BLaER1 treated with 17β-estradiol and CSF1 and Interleukin-3, amounts not matched to agents 10 nM and 100 nM (cell line): Measurements from ENCODE around the gene HSP90B1.
A peak's percentile ranks its signal among the peaks of the same experiment; 100 is the strongest.

Source experiments
- H3K27ac ChIP-seq, 11 experiments: shearing (Covaris generic); formaldehyde crosslinking; 2 replicates each; pipeline ENCODE4 v1.8.1; 2022
- H3K27me3 ChIP-seq, 11 experiments: shearing (Covaris generic); formaldehyde crosslinking; 2 replicates each; pipeline ENCODE4 v1.8.1; 2022
- H3K36me3 ChIP-seq, 11 experiments: shearing (Covaris generic); formaldehyde crosslinking; 2 replicates each; pipeline ENCODE4 v1.8.1; 2022
- H3K4me1 ChIP-seq, 10 experiments: shearing (Covaris generic); formaldehyde crosslinking; 2 replicates each; pipeline ENCODE4 v1.8.1; 2022
- H3K4me2 ChIP-seq, 11 experiments: shearing (Covaris generic); formaldehyde crosslinking; 2 replicates each; pipeline ENCODE4 v1.8.1; 2022
- H3K4me3 ChIP-seq, 10 experiments: shearing (Covaris generic); formaldehyde crosslinking; 2 replicates each; pipeline ENCODE4 v1.8.1; 2022
- H3K9ac ChIP-seq, 11 experiments: shearing (Covaris generic); formaldehyde crosslinking; 2 replicates each; pipeline ENCODE4 v1.8.1; 2022
- H3K9me3 ChIP-seq, 11 experiments: shearing (Covaris generic); formaldehyde crosslinking; replicated peaks in 1 of 11; 2 replicates each; pipeline ENCODE4 v1.8.1; 2022
- H4K20me1 ChIP-seq, 11 experiments: shearing (Covaris generic); formaldehyde crosslinking; 2 replicates each; pipeline ENCODE4 v1.8.1; 2022
- Cebpa-rat ChIP-seq, 11 experiments: shearing (Covaris generic); IDR thresholded peaks; 2 replicates each; pipeline ENCODE4 v1.8.1; 2022

Gene HSP90B1

GRCh38 chr12:103944964-103945363 lies 14.8 kb downstream of the HSP90B1 start:
- Histone ChIP-seq H3K36me3 (peaks cover 99 to 100% (median 100%) of the 10 kb centered on the region in 11 experiments), H3K4me3 (no peak overlapping the region), H3K9ac (no peak overlapping the region), H4K20me1 (peaks cover 18 to 99% (median 95%) of the 10 kb centered on the region in 11 experiments; a peak in 21 of 22 replicates), H3K27me3 (no peaks in the 10 kb centered on the region), H3K27ac (no peak overlapping the region), H3K9me3 (no peaks in the 10 kb centered on the region), H3K4me1 (peaks cover 0 to 4% (median 0%) of the 10 kb centered on the region in 10 experiments; a peak in 1 of 20 replicates), H3K4me2 (no peak overlapping the region)
- no peak for TF ChIP-seq Cebpa-rat (IDR thresholded peaks at IDR 0.05)

- Histone ChIP-seq H3K27me3 (no peaks in the 10 kb centered on the region), H3K4me2 (no peak overlapping the region), H3K27ac (no peak overlapping the region), H3K4me3 (no peak overlapping the region), H3K36me3 (peaks cover 100% of the 10 kb centered on the region in 11 experiments), H3K9me3 (no peaks in the 10 kb centered on the region), H3K4me1 (peaks cover 0 to 4% (median 0%) of the 10 kb centered on the region in 10 experiments; a peak in 1 of 20 replicates), H4K20me1 (peaks cover 23 to 99% (median 93%) of the 10 kb centered on the region in 11 experiments; a peak in 21 of 22 replicates), H3K9ac (no peak overlapping the region)
- TF ChIP-seq Cebpa-rat (IDR thresholded peaks at IDR 0.05), result no peak
Measured at GRCh38 chr12:103947871-103948555, 17.8 kb downstream of the HSP90B1 start.

- TF ChIP-seq Cebpa-rat (IDR thresholded peaks at IDR 0.05), result no peak
- peaks cover 100% of the 10 kb centered on the region in 11 experiments for H3K36me3 ChIP-seq
Measured at GRCh38 chr12:103948746-103949406, 18.7 kb downstream of the HSP90B1 start.

GRCh38 chr12:103952497-103952896 lies 22.3 kb downstream of the HSP90B1 start:
- Histone ChIP-seq H3K36me3 (peaks cover 71 to 81% (median 77%) of the 10 kb centered on the region in 11 experiments), H3K4me2 (no peak overlapping the region)

More at GRCh38 chr12:103948746-103949406, 18.7 kb downstream of the HSP90B1 start:
- Histone ChIP-seq H3K9me3 (no peaks in the 10 kb centered on the region), H3K27ac (no peak overlapping the region), H3K4me1 (peaks cover 0 to 4% (median 0%) of the 10 kb centered on the region in 10 experiments; a peak in 1 of 20 replicates), H3K9ac (no peak overlapping the region), H3K4me2 (no peak overlapping the region), H3K4me3 (no peak overlapping the region), H3K27me3 (no peaks in the 10 kb centered on the region), H4K20me1 (peaks cover 21 to 99% (median 92%) of the 10 kb centered on the region in 11 experiments; a peak in 21 of 22 replicates)

GRCh38 chr12:103955811-103956508 lies 25.8 kb downstream of the HSP90B1 start:
- peaks cover 36 to 47% (median 43%) of the 10 kb centered on the region in 11 experiments for H3K36me3 ChIP-seq
- H3K9me3 ChIP-seq, result no peaks in the 10 kb centered on the region
- H3K4me2 ChIP-seq, result peak overlapping the region; percentile 82 to 94 (median 90)
- peak overlapping the region; percentile 75 to 94 (median 85) for H3K4me3 ChIP-seq
- peak overlapping the region; percentile 84 to 93 (median 90); a peak in 21 of 22 replicates for H3K27ac ChIP-seq
- peaks cover 22 to 49% (median 31%) of the 10 kb centered on the region in 10 experiments for H3K4me1 ChIP-seq
- TF ChIP-seq Cebpa-rat (IDR thresholded peaks at IDR 0.05), result no peak
- peaks cover 9 to 36% (median 24%) of the 10 kb centered on the region in 11 experiments; a peak in 18 of 22 replicates for H4K20me1 ChIP-seq
- H3K27me3 ChIP-seq, result no peaks in the 10 kb centered on the region
- peak overlapping the region; percentile 85 to 94 (median 91) for H3K9ac ChIP-seq

More at GRCh38 chr12:103952497-103952896, 22.3 kb downstream of the HSP90B1 start:
- Histone ChIP-seq H3K4me3 (no peak overlapping the region), H3K27me3 (no peaks in the 10 kb centered on the region), H3K4me1 (peaks cover 16 to 24% (median 18%) of the 10 kb centered on the region in 10 experiments), H4K20me1 (peaks cover 9 to 71% (median 56%) of the 10 kb centered on the region in 11 experiments; a peak in 19 of 22 replicates), H3K27ac (no peak overlapping the region), H3K9ac (no peak overlapping the region), H3K9me3 (no peaks in the 10 kb centered on the region)
- no peak for TF ChIP-seq Cebpa-rat (IDR thresholded peaks at IDR 0.05)

- H3K36me3 ChIP-seq, result peaks cover 30 to 41% (median 37%) of the 10 kb centered on the region in 11 experiments
- peaks cover 9 to 30% (median 20%) of the 10 kb centered on the region in 11 experiments; a peak in 18 of 22 replicates for H4K20me1 ChIP-seq
- no peaks in the 10 kb centered on the region for H3K27me3 ChIP-seq
- H3K4me2 ChIP-seq, result peak overlapping the region; percentile 82 to 94 (median 90)
- H3K9ac ChIP-seq, result peak overlapping the region; percentile 85 to 94 (median 91)
- H3K9me3 ChIP-seq, result no peaks in the 10 kb centered on the region
- peak overlapping the region; percentile 84 to 93 (median 90); a peak in 21 of 22 replicates for H3K27ac ChIP-seq
- peaks cover 22 to 49% (median 31%) of the 10 kb centered on the region in 10 experiments for H3K4me1 ChIP-seq
- H3K4me3 ChIP-seq, result peak overlapping the region; percentile 75 to 94 (median 85)
- no peak for TF ChIP-seq Cebpa-rat (IDR thresholded peaks at IDR 0.05)
Measured at GRCh38 chr12:103956509-103957027, 26.4 kb downstream of the HSP90B1 start.

GRCh38 chr12:103957865-103958388 lies 27.7 kb downstream of the HSP90B1 start:
- Histone ChIP-seq H3K27ac (peak overlapping the region; percentile 84 to 93 (median 90); a peak in 21 of 22 replicates), H3K4me1 (peaks cover 23 to 55% (median 33%) of the 10 kb centered on the region in 10 experiments)

GRCh38 chr12:103958621-103959020 lies 28.4 kb downstream of the HSP90B1 start:
- peak overlapping the region in 5 of 11 experiments; percentile 28 to 93 (median 90); a peak in 8 of 22 replicates for H3K4me2 ChIP-seq
- no peak overlapping the region; a peak in 1 of 22 replicates for H3K9ac ChIP-seq
- peaks cover 0 to 10% (median 3%) of the 10 kb centered on the region in 11 experiments; a peak in 12 of 22 replicates for H4K20me1 ChIP-seq
- H3K36me3 ChIP-seq, result peaks cover 10 to 28% (median 16%) of the 10 kb centered on the region in 11 experiments
- no peak for TF ChIP-seq Cebpa-rat (IDR thresholded peaks at IDR 0.05)
- H3K4me3 ChIP-seq, result no peak overlapping the region
- H3K27ac ChIP-seq, result no peak overlapping the region
- peaks cover 27 to 60% (median 34%) of the 10 kb centered on the region in 10 experiments for H3K4me1 ChIP-seq
- no peaks in the 10 kb centered on the region for H3K27me3 ChIP-seq
- no peaks in the 10 kb centered on the region for H3K9me3 ChIP-seq

More at GRCh38 chr12:103957865-103958388, 27.7 kb downstream of the HSP90B1 start:
- Histone ChIP-seq H3K4me2 (peak overlapping the region; percentile 82 to 94 (median 90)), H3K27me3 (no peaks in the 10 kb centered on the region), H3K9ac (peak overlapping the region; percentile 85 to 94 (median 91)), H3K4me3 (peak overlapping the region; percentile 75 to 94 (median 85)), H4K20me1 (peaks cover 4 to 16% (median 10%) of the 10 kb centered on the region in 11 experiments; a peak in 16 of 22 replicates), H3K36me3 (peaks cover 17 to 28% (median 23%) of the 10 kb centered on the region in 11 experiments), H3K9me3 (no peaks in the 10 kb centered on the region)
- no peak for TF ChIP-seq Cebpa-rat (IDR thresholded peaks at IDR 0.05)
